Activated naive CD8-positive, alpha-beta T cell treated with anti-CD3 and anti-CD28 coated beads for 36 hours (primary cell): ENCODE results near the gene OSM. TPM values are rescaled to one million over a fixed set of nuclear protein-coding genes. Genes with fewer than 3 reads are reported as not detected.

Experiments
- DNase-seq: peaks from one replicate; pipeline ENCODE4 v3.0.0; 2021
- H3K27ac Mint-ChIP-seq: one replicate; pipeline ENCODE4 v1.8.0; 2022; ENCODE audit warnings: mild to moderate bottlenecking, moderate library complexity, mixed read lengths
- H3K27me3 Mint-ChIP-seq: one replicate; pipeline ENCODE4 v1.8.0; 2022; ENCODE audit warnings: mild to moderate bottlenecking, mixed read lengths
- H3K36me3 Mint-ChIP-seq: one replicate; pipeline ENCODE4 v1.8.0; 2021; ENCODE audit warnings: mild to moderate bottlenecking, mixed read lengths
- H3K4me1 Mint-ChIP-seq: one replicate; pipeline ENCODE4 v1.8.0; 2021; ENCODE audit warnings: mixed read lengths
- H3K4me3 Mint-ChIP-seq: one replicate; pipeline ENCODE4 v1.8.0; 2022; ENCODE audit warnings: mild to moderate bottlenecking, moderate library complexity, mixed read lengths
- H3K9me3 Mint-ChIP-seq: one replicate; pipeline ENCODE4 v1.8.0; 2022; ENCODE audit warnings: mixed read lengths
- total RNA-seq, 2 experiments: library from RNA; stranded (reverse); gene quantifications; one replicate each; pipeline ENCODE4 v1.2.3, GENCODE V29; 2021

Gene OSM
- total RNA-seq, 2 experiments from 2014 or later = 47.9 to 50.7 TPM

DNA sequence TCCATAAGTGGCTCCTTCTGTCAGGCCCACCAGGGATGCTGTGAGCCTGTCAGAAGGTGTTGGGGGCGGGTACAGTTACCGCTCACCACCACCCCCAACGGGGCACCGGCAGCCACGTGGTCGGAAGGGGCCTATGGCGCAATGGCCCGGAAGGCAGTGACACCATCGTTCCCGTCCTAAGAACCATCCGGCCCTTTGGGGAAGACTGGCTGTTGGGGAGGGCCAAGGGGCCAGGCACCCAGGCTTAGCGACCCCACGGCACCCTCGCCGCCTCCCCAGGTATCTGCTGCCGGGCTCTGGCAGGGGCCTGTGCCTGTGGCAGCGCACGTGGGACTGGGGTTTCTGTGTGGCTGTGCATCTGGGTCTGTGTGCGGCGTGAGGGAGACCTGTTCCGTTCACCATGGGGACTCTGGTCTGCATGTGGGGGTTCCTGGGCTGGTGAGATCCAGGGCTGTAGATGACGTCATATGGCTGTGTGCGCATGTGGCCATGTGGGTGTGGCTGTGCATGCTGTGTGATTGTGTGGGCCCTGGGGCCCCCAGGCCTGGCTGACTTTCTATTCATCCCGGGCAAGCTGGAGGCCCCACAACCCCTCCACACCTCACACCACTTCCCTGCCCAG is 717 bp downstream of the OSM start:
- peaks cover 3% of the 10 kb centered on the region for H3K27me3 Mint-ChIP-seq
- H3K4me3 Mint-ChIP-seq = peak overlapping the region; percentile 95
- H3K9me3 Mint-ChIP-seq = no peaks in the 10 kb centered on the region
- H3K27ac Mint-ChIP-seq = peak overlapping the region; percentile 99
- DNase-seq = peak; percentile 89
- peaks cover 40% of the 10 kb centered on the region for H3K4me1 Mint-ChIP-seq
- H3K36me3 Mint-ChIP-seq = peaks cover 45% of the 10 kb centered on the region

- DNase-seq = no peak
- Mint-ChIP-seq H3K4me1 (peaks cover 43% of the 10 kb centered on the region), H3K4me3 (peak overlapping the region; percentile 95), H3K27ac (peak overlapping the region; percentile 99), H3K27me3 (peaks cover 3% of the 10 kb centered on the region), H3K36me3 (peaks cover 45% of the 10 kb centered on the region), H3K9me3 (no peaks in the 10 kb centered on the region)
These were observed 1.4 kb downstream of the OSM start for GRCh38 chr22:30265131-30265720.

GRCh38 chr22:30263883-30264282 is 2.8 kb downstream of the OSM start:
- Mint-ChIP-seq H3K27me3 (peaks cover 6% of the 10 kb centered on the region), H3K36me3 (peaks cover 43% of the 10 kb centered on the region), H3K27ac (no peak overlapping the region), H3K4me1 (peaks cover 41% of the 10 kb centered on the region), H3K4me3 (peak overlapping the region; percentile 95), H3K9me3 (no peaks in the 10 kb centered on the region)
- no peak for DNase-seq

- peak; percentile 81 for DNase-seq
- H3K4me3 Mint-ChIP-seq = peak overlapping the region; percentile 81
- peaks cover 36% of the 10 kb centered on the region for H3K4me1 Mint-ChIP-seq
- no peaks in the 10 kb centered on the region for H3K9me3 Mint-ChIP-seq
- H3K27me3 Mint-ChIP-seq = peaks cover 6% of the 10 kb centered on the region
- peaks cover 38% of the 10 kb centered on the region for H3K36me3 Mint-ChIP-seq
- peak overlapping the region; percentile 78 for H3K27ac Mint-ChIP-seq
These were observed 3.5 kb downstream of the OSM start for GRCh38 chr22:30262917-30263741.

GRCh38 chr22:30262112-30262511 is 4.5 kb downstream of the OSM start:
- no peaks in the 10 kb centered on the region for H3K9me3 Mint-ChIP-seq
- H3K4me1 Mint-ChIP-seq = peaks cover 37% of the 10 kb centered on the region
- peak overlapping the region; percentile 55 for H3K4me3 Mint-ChIP-seq
- H3K27ac Mint-ChIP-seq = peak overlapping the region; percentile 18
- no peak for DNase-seq
- H3K27me3 Mint-ChIP-seq = peaks cover 6% of the 10 kb centered on the region
- H3K36me3 Mint-ChIP-seq = peaks cover 38% of the 10 kb centered on the region

- peaks cover 37% of the 10 kb centered on the region for H3K4me1 Mint-ChIP-seq
- H3K27ac Mint-ChIP-seq = no peak overlapping the region
- H3K4me3 Mint-ChIP-seq = no peak overlapping the region
- no peak for DNase-seq
- peaks cover 33% of the 10 kb centered on the region for H3K36me3 Mint-ChIP-seq
- H3K27me3 Mint-ChIP-seq = peaks cover 6% of the 10 kb centered on the region
- H3K9me3 Mint-ChIP-seq = no peaks in the 10 kb centered on the region
These were observed 5.5 kb downstream of the OSM start for GRCh38 chr22:30261134-30261533.

DNA sequence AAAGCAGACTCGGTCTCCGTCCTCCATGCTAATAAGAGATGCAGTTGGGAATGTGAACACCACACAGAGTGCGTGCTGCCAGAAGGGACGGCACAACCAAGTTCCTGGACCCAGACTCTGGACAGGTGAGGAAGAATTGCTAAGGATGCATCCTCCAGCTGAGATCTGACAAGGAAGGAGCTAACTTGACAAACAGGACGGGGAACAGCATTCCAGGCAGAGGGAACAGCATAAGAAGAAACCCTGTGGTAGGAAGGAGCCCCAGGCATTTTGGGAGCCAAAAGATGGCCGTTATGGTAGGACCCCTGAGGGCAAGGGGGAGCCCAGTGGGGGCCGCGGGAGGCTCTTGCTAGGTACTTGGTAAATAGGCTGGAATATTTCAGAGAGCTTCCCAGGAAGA is 6.0 kb downstream of the OSM start:
- no peak overlapping the region for H3K27ac Mint-ChIP-seq
- H3K27me3 Mint-ChIP-seq = peaks cover 6% of the 10 kb centered on the region
- no peak for DNase-seq
- peaks cover 39% of the 10 kb centered on the region for H3K4me1 Mint-ChIP-seq
- no peaks in the 10 kb centered on the region for H3K9me3 Mint-ChIP-seq
- peaks cover 29% of the 10 kb centered on the region for H3K36me3 Mint-ChIP-seq
- H3K4me3 Mint-ChIP-seq = no peak overlapping the region

- Mint-ChIP-seq H3K4me1 (peaks cover 35% of the 10 kb centered on the region), H3K36me3 (peaks cover 25% of the 10 kb centered on the region), H3K27me3 (peaks cover 6% of the 10 kb centered on the region), H3K9me3 (no peaks in the 10 kb centered on the region), H3K4me3 (no peak overlapping the region), H3K27ac (no peak overlapping the region)
- DNase-seq = no peak
These were observed 6.4 kb downstream of the OSM start for GRCh38 chr22:30260276-30260675.

DNA sequence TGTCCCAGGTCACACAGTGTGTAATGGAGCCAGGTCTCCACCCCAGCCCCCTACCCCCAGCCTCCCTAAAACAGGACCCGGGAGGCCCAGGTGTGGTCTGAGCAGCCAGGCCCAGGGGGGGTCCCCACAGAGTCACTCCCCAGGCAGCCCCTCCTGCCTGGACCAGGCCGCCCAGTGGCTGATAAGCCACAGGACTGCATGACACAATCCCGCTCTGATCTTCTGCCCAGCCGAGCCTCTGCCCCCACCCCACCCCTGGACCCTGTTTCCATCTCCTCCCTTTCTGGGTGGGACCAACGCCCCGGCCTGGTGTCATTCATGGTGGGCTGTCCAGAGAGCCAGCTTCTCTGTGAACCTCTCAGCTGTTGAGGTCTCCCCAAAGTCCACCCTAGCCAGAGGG is 12.3 kb downstream of the OSM start:
- no peak for DNase-seq
- peaks cover 25% of the 10 kb centered on the region for H3K4me1 Mint-ChIP-seq
- H3K4me3 Mint-ChIP-seq = no peak overlapping the region
- H3K27ac Mint-ChIP-seq = no peak overlapping the region
- H3K9me3 Mint-ChIP-seq = no peaks in the 10 kb centered on the region
- H3K36me3 Mint-ChIP-seq = no peaks in the 10 kb centered on the region
- peaks cover 3% of the 10 kb centered on the region for H3K27me3 Mint-ChIP-seq

- DNase-seq = no peak
- Mint-ChIP-seq H3K4me3 (no peak overlapping the region), H3K36me3 (no peaks in the 10 kb centered on the region), H3K4me1 (peaks cover 30% of the 10 kb centered on the region), H3K9me3 (no peaks in the 10 kb centered on the region), H3K27ac (no peak overlapping the region), H3K27me3 (peaks cover 7% of the 10 kb centered on the region)
These were observed 13.3 kb downstream of the OSM start for GRCh38 chr22:30253205-30253852.

- Mint-ChIP-seq H3K4me1 (peaks cover 33% of the 10 kb centered on the region), H3K27ac (no peak overlapping the region), H3K4me3 (no peak overlapping the region), H3K27me3 (peaks cover 10% of the 10 kb centered on the region), H3K36me3 (no peaks in the 10 kb centered on the region), H3K9me3 (no peaks in the 10 kb centered on the region)
- no peak for DNase-seq
These were observed 14.0 kb downstream of the OSM start for GRCh38 chr22:30252411-30253204.

- peaks cover 41% of the 10 kb centered on the region for H3K4me1 Mint-ChIP-seq
- H3K4me3 Mint-ChIP-seq = no peak overlapping the region
- no peaks in the 10 kb centered on the region for H3K9me3 Mint-ChIP-seq
- H3K36me3 Mint-ChIP-seq = no peaks in the 10 kb centered on the region
- DNase-seq = no peak
- no peak overlapping the region for H3K27ac Mint-ChIP-seq
- H3K27me3 Mint-ChIP-seq = peaks cover 10% of the 10 kb centered on the region
These were observed 14.9 kb downstream of the OSM start for GRCh38 chr22:30251711-30252110.

GRCh38 chr22:30250661-30251267 is 15.9 kb downstream of the OSM start:
- Mint-ChIP-seq H3K27ac (peak overlapping the region; percentile 38), H3K36me3 (peaks cover 4% of the 10 kb centered on the region), H3K9me3 (no peaks in the 10 kb centered on the region), H3K4me3 (no peak overlapping the region), H3K27me3 (peaks cover 11% of the 10 kb centered on the region), H3K4me1 (peaks cover 39% of the 10 kb centered on the region)
- DNase-seq = peak; percentile 47

DNA sequence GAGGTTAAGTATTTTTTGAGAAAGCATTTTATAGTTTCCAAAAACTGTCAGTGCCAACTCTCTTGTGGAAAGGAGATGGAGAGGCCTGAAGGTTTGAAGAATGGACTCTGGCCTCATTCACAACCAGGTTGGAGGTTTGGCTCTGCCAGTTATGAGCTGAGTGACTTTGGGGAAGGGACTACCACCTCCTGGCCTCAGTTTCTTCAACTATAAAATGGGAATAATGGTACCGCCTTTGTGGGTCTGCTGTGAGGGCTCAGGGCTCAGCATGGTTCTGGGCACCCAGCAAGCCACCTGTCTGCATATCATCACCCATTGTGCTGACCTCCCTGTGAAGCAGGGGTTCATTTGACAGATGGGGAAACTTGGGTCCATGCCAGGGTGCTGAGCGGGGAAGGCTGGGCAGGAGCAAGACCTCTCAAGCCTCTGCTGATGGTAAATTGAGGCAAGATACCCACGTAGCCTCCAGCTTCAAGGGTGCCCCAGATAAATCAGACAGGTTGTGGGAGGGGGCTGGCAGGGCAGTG is 16.5 kb downstream of the OSM start:
- H3K4me3 Mint-ChIP-seq = no peak overlapping the region

More for the DNA sequence above, 16.5 kb downstream of the OSM start:
- H3K27me3 Mint-ChIP-seq = peaks cover 11% of the 10 kb centered on the region
- peaks cover 11% of the 10 kb centered on the region for H3K36me3 Mint-ChIP-seq
- DNase-seq = no peak
- peak overlapping the region; percentile 38 for H3K27ac Mint-ChIP-seq
- peaks cover 42% of the 10 kb centered on the region for H3K4me1 Mint-ChIP-seq
- H3K9me3 Mint-ChIP-seq = no peaks in the 10 kb centered on the region
